ENCODE measurements around the gene KIFAP3.

DNA sequence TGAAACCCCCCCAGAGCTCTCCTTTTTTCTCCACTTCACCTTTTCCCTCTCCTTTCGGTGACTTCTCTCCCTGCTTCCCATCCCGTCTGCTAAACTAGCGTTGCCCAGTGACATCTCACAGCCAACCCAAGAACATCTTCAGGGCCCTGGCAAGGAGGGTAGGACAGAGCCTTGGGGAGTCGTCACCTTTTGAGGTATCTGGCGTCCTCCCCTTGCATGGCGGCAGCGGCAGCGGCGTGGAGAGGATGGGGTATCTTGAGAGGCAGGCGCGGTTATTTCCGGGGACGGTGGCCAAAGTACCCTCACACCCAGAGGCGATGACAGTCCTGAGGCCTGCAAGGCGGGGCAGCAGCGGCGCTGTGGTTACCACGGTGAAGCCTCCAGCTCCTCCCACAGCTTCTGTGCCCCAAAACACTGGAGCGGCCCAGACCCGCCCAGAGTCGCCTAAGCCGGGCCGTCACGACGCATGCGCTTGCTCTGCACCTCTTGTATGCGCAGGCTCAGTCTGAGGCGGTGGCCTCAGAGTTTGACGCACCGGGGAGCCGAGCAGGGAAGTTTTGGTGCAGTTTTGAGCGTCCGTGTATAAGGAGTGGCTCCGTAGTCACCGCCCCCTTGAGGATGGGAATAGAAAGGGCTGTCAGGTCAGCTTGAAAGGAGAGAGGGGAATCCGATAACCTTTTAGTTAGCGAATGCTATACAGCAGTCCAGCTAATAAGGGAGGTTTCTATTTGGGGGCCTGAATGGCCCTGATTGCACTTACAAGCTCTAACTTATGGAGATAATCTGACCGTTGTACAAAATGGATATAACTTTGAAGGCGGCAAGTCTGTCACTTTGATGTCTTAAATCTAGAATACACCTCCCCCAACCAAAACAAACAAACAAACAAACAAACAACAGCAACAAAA, at the start of gene KIFAP3:
- no peak for TF ChIP-seq CEBPB (IDR thresholded peaks at IDR 0.05)
- TF ChIP-seq, protein P1, sequence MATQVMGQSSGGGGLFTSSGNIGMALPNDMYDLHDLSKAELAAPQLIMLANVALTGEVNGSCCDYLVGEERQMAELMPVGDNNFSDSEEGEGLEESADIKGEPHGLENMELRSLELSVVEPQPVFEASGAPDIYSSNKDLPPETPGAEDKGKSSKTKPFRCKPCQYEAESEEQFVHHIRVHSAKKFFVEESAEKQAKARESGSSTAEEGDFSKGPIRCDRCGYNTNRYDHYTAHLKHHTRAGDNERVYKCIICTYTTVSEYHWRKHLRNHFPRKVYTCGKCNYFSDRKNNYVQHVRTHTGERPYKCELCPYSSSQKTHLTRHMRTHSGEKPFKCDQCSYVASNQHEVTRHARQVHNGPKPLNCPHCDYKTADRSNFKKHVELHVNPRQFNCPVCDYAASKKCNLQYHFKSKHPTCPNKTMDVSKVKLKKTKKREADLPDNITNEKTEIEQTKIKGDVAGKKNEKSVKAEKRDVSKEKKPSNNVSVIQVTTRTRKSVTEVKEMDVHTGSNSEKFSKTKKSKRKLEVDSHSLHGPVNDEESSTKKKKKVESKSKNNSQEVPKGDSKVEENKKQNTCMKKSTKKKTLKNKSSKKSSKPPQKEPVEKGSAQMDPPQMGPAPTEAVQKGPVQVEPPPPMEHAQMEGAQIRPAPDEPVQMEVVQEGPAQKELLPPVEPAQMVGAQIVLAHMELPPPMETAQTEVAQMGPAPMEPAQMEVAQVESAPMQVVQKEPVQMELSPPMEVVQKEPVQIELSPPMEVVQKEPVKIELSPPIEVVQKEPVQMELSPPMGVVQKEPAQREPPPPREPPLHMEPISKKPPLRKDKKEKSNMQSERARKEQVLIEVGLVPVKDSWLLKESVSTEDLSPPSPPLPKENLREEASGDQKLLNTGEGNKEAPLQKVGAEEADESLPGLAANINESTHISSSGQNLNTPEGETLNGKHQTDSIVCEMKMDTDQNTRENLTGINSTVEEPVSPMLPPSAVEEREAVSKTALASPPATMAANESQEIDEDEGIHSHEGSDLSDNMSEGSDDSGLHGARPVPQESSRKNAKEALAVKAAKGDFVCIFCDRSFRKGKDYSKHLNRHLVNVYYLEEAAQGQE (IDR thresholded peaks at IDR 0.05; ENCODE audit: low read depth), result no peak

Measured in Ishikawa (cell line).